Fibroblast of upper back skin (primary cell): ENCODE measurements around the gene YY1.
"Not testable (repeated sequence)": the region's sequence is repeated elsewhere in the genome, so short reads cannot be mapped to it uniquely, and the experiment has no call there.

Experiments used
- DNase-seq: peaks from one replicate; pipeline ENCODE4 v3.0.0-alpha.2; 2013

The YY1 gene

GRCh38 chr14:100297320-100298300 is 58.7 kb downstream of the YY1 start:
- peak; percentile 36 for DNase-seq

- no peak for DNase-seq
These were observed 59.8 kb downstream of the YY1 start for GRCh38 chr14:100298551-100299237.

- no peak for DNase-seq
These were observed 60.3 kb downstream of the YY1 start for GRCh38 chr14:100299238-100299560.

- DNase-seq, result no peak
These were observed 63.7 kb downstream of the YY1 start for GRCh38 chr14:100302616-100303015.

- DNase-seq, result no peak
These were observed 64.2 kb downstream of the YY1 start for GRCh38 chr14:100303179-100303578.

- DNase-seq, result no peak
These were observed 65.0 kb downstream of the YY1 start for GRCh38 chr14:100303925-100304324.

GRCh38 chr14:100304825-100305323 is 65.9 kb downstream of the YY1 start:
- DNase-seq, result peak; percentile 18

GRCh38 chr14:100305324-100306100 is 66.6 kb downstream of the YY1 start:
- no peak for DNase-seq

GRCh38 chr14:100306101-100306997 is 67.4 kb downstream of the YY1 start, which contains the start of gene SLC25A29:
SLC25A29 (minus strand) TSS chr14:100306444; CDS start chr14:100306232, 212 bp downstream.
- peak; percentile 83 for DNase-seq

GRCh38 chr14:100306998-100307765 is 68.2 kb downstream of the YY1 start:
- DNase-seq, result no peak

GRCh38 chr14:100307766-100308426 is 69.0 kb downstream of the YY1 start:
- no peak for DNase-seq

- DNase-seq, result not testable (repeated sequence)
These were observed 69.5 kb downstream of the YY1 start for GRCh38 chr14:100308427-100308792.

- DNase-seq, result no peak
These were observed 70.2 kb downstream of the YY1 start for GRCh38 chr14:100309028-100309737.

- DNase-seq, result not testable (repeated sequence)
These were observed 73.3 kb downstream of the YY1 start for GRCh38 chr14:100312110-100312876.

GRCh38 chr14:100312877-100313400 is 74.0 kb downstream of the YY1 start:
- no peak for DNase-seq

GRCh38 chr14:100313464-100314230 is 74.7 kb downstream of the YY1 start:
- DNase-seq, result no peak

- DNase-seq, result no peak
These were observed 75.8 kb downstream of the YY1 start for GRCh38 chr14:100314724-100315123.

GRCh38 chr14:100317389-100317788 is 78.4 kb downstream of the YY1 start:
- no peak for DNase-seq
